ENCODE results near the gene BRPF3.
A peak's percentile ranks its signal among the peaks of the same experiment; 100 is the strongest.

Gene BRPF3

DNA sequence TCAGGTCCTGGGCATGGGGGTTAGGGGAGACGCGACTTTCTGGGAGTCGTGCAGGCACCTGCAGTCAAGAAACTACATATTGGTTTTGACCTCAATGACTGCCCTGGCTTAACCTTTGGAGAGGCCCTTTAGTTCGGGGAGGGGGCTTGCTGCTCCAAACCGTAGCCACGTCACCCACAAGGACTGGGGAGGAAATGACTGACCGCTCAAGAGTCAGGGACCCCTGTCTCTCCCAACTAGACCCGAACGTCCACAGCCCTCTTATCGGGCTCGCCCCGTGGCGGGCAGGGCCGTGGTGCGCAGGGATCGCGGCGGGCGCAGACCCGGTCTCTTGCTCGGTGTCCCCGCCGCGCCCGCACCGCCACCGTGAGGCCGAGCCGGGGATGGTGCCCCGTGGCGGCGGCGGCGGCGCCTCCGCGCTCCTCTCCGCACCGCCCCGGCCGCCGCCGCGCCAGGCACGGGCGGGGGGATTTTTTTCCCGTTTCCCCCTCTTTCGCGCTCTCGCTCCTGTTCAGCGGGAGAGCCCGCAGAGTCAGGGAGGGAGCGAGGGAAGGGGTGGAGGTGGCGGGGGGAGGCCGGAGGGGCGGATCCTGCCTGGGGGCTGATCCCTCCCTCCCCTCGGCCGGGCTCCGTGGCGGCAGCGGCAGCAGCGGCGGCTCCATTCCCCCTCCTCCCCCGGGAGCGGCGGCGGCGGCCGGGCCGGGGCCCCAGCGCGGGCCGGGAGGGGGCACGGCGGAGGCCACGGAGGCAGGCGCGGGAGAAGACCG lies at the start of gene BRPF3:
BRPF3 (plus strand) TSS at position 632 of the 767 bp plus-strand sequence. CDS start 3,579 bp downstream, outside the sequence.
- peak; percentile 91 for DNase-seq (ENCODE audit: low read depth, low spot score)

DNA sequence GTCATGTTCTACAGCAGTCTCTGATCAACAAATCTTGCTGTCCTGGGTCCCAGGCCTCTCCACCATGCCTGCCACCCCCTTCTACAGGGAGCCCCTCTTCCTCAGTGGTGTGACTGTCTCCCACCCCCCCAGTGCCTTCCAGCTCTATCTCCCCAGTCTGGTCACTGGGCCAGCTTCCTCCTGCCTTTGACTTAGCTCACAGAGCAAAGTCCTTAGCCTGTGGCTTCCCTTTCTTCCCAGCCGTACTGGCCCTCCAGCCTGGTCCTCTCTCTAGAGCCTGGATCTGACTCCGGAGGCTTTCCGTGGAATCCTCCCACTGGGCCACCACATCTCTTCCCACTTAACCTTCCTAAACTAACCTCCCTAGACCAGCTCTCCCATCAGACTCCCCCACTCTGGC lies 49.2 kb upstream of the BRPF3 start:
- no peak for DNase-seq (ENCODE audit: low read depth, low spot score)

DNA sequence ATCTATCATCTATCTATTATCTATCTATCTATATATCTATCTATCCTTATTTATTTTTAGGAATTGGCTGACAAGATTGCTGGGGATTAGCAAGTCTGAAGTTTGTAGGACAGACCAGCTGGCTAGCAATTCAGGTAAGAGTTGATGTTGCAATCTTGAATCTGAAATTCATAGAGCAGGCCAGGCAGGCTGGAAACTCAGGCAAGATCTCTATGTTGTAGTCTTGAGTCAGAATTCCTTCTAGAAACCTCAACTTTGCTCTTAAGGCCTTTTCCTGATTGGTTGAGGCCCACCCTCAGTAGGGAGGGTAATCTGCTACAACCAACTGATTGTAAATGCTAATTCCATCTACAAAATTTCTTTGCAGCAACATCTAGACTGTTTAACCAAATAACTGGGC lies 47.1 kb upstream of the BRPF3 start:
- no peak for DNase-seq (ENCODE audit: low read depth, low spot score)

DNA sequence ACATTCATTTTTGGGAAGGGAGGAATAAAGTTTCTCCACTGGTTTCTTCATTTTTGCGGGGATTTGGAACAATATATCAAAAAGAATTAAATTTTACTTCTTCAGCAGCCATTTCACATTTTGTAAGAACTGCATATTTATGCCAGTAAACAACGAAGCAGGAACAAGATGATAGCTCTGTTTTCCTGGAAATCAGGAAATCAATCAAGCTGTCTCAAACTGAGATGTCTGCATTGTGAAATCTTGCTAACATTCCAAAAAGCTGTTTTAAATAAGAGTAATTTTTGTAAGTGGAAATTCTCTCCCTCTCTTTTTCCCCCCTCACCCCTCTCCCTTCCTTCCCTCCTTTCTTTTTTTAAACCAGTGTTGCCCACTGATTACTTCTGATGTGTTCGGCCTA lies 46.3 kb upstream of the BRPF3 start:
- no peak for DNase-seq (ENCODE audit: low read depth, low spot score)

GRCh38 chr6:36154286-36154685 lies 42.3 kb upstream of the BRPF3 start:
- no peak for DNase-seq (ENCODE audit: low read depth, low spot score)

GRCh38 chr6:36155662-36156061 lies 40.9 kb upstream of the BRPF3 start:
- DNase-seq (ENCODE audit: low read depth, low spot score) = no peak

GRCh38 chr6:36160147-36160760 lies 36.3 kb upstream of the BRPF3 start:
- DNase-seq (ENCODE audit: low read depth, low spot score) = peak; percentile 68

- no peak for DNase-seq (ENCODE audit: low read depth, low spot score)
Observed at GRCh38 chr6:36169023-36170007, 27.2 kb upstream of the BRPF3 start.

GRCh38 chr6:36170704-36171103 lies 25.8 kb upstream of the BRPF3 start:
- DNase-seq (ENCODE audit: low read depth, low spot score) = no peak

DNA sequence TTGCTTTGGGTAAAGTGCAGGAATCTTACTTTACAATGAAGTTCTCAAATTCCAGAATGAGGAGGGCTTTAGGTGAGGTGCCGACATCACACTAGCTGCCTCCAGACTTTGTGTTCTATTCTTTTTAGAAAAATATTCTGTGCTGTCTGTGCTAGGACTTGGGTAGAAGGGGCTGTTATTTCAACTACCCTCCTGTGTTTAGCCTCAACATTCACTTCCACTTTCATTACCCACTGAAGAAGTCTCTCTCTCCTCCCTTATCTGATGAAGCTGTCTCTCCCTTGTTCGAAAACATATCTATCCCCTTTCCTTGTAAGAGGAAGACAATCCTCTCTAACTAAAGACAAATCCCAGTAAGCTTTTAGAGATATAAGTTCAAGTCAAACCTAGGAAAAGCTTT lies 25.0 kb upstream of the BRPF3 start:
- no peak for DNase-seq (ENCODE audit: low read depth, low spot score)

DNA sequence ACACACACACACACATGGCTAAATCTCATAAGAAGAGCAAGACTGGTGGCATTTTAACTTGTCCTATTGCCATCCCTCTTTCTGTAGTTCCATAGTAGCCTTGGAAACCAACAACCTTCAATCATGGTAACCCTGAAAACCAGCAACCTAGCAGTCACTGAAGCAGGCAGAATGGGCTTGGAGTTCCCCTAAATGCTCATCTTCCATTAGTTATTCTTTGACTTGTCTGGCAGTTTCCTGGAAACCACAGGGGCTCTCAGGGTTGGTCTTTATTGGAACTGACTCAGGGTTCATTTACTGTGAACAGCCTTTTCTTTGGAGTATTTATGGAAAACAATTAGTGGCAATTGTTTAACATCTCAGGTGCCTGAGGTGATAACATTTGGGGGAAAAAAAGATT lies 19.4 kb upstream of the BRPF3 start:
- no peak for DNase-seq (ENCODE audit: low read depth, low spot score)

- no peak for DNase-seq (ENCODE audit: low read depth, low spot score)
Observed at GRCh38 chr6:36178544-36178943, 18.0 kb upstream of the BRPF3 start.

- DNase-seq (ENCODE audit: low read depth, low spot score) = no peak
Observed at GRCh38 chr6:36180126-36180525, 16.4 kb upstream of the BRPF3 start.

DNA sequence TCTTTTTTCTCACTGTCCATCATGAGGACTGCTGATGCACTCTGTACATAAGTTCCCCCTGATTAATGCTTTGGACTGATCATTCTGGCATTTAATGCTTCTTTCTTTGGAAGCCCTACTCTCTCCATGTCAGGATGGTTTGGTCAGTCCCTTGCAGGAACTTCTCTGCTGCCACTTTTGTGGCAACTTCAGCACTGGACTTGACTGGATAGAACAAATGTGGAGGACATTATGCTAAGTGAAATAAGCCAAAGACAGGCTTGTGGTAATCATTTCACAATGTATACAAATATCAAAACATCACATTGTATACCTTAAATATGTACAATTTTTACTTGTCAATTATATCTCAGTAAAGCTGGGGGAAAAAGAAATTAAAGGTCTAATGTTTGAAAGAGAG lies 12.2 kb upstream of the BRPF3 start:
- no peak for DNase-seq (ENCODE audit: low read depth, low spot score)

DNA sequence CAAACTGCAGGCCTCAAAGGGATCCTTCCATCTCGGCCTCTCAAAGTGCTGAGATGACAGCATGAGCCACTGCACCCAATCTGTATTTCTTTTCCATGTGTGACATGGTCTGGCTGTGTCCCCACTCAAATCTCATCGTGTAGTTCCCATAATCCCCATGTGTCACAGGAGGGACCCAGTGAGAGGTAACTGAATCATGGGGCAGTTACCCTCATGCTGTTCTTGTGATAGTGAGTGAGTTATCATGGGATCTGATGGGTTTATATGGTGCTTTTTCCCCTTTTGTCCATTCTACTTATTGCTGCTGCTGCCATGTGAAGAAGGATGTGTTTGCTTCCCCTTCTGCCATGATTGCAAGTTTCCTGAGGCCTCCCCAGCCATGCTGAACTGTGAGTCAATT lies 10.3 kb upstream of the BRPF3 start:
- no peak for DNase-seq (ENCODE audit: low read depth, low spot score)

GRCh38 chr6:36187446-36187845 lies 9.1 kb upstream of the BRPF3 start:
- DNase-seq (ENCODE audit: low read depth, low spot score) = no peak

DNA sequence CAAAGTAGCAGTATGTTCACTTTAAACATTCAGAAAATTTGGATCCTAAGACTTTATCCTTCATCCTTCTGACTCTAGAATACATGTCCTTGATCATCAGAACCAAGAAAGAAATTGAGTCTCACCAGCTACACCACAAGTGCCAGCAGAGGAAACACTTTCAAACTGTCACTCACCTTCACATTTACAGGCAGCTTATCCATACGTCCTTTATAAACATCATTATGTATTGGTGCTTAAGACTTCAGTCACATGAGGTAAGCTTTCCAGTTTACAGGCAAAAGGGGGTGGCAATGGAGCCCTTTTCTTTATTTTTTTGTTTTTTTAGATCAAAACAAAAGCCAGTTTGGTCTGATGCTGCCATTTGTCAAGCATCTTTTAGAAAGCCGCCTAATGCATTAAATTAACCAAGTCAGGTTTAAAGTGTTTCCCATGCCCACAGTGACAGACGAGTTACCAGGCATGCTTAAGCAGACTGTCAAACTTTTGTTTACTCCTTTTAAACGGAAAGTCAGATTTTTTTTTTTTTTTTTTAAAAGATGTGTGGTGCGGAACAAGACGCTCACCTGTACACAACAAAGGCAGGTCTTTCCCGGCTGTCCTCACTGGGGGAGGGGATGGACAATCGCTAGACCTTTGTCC lies 952 bp upstream of the BRPF3 start:
- no peak for DNase-seq (ENCODE audit: low read depth, low spot score)

DNA sequence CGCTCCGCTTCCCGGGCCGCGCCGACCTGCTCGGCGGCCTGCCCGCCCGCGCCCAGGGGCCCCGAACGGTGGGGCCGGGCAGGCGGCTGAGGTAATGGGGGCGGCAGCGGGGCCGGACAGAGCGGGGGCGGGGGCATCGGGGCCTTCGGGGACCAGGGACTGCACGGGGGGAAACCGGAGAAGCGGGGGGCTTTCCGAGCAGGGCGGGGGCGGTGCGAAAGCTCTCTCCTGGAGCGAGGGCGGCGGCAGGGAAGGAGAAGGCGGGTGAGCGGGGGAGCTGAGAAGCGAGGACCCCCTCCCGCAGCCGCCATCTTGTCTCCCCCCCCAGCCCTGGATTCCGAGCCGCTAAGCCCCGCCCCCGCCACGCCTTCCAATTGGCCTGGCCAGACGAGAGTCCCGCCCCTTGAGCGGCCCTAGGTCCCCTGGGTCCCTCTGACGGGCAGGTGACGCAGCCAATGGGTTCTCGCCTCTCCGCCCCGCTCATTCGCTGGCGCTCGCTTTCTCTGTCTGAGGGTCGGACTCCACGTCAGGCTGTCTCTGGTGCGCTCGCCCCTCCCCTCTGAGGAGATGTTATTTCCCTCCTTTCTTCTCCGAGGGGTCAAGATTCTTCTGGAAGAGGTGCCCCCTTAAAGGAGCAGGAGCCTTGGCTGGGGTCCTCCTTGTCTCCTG lies 470 bp downstream of the BRPF3 start:
- peak; percentile 100 for DNase-seq (ENCODE audit: low read depth, low spot score)

- peak; percentile 24 for DNase-seq (ENCODE audit: low read depth, low spot score)
Observed at GRCh38 chr6:36197739-36198221, 1.2 kb downstream of the BRPF3 start.

DNA sequence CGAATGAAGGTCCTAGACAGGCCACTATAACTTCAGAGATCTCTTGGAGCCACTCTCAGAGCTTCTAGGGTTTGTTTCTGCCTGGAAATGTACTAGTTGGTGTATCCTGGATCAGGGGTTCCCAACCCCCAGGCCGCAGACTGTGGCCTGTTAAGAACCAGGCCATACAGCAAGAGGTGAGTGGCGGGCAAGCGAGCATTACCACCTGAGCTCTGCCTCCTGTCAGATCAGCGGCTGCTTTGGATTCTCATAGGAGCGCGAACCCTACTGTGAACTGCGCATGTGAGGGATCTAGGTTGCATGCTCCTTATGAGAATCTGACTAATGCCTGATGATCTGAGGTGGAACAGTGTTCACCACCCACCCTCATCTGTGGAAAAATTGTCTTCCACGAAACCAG lies 2.4 kb downstream of the BRPF3 start:
- DNase-seq (ENCODE audit: low read depth, low spot score) = no peak

Data from astrocyte of the hippocampus (primary cell).